ENCODE results near the gene RUSC1.

Gene RUSC1

GRCh38 chr1:155277070-155277901, 43.4 kb upstream of the RUSC1 start, which contains the start of gene HCN3:
HCN3 (plus strand) TSS chr1:155277463; CDS start chr1:155277591, 128 bp downstream.
- Histone ChIP-seq H2AK5ac (ENCODE audit: low read depth, low read length) (no peak within 1 kb of the TSS), H3K14ac (ENCODE audit: low read length) (no peak within 1 kb of the TSS), H3K27ac (replicated peaks; ENCODE audit: low read length) (no peak within 1 kb of the TSS), H2AFZ (ENCODE audit: low read length) (peak within 1 kb of the TSS; percentile 97), H3K27me3 (ENCODE audit: control insufficient read depth in 3 of 3, insufficient read depth in 3 of 3, low read depth in 1 of 3, low read length in 3 of 3) (no peaks in the 10 kb centered on the region), H3K79me1 (ENCODE audit: low read depth, low read length) (peaks cover 3% of the 10 kb centered on the region), H4K8ac (ENCODE audit: low read depth, low read length) (no peak within 1 kb of the TSS), H3K4ac (ENCODE audit: low read length) (no peak within 1 kb of the TSS), H3K9me3 (replicated peaks in 1 of 2; ENCODE audit: control insufficient read depth in 2 of 2, insufficient read depth in 1 of 2, low read depth in 1 of 2, low read length in 2 of 2) (no peaks in the 10 kb centered on the region), H3K4me3 (ENCODE audit: low read length in 2 of 2) (peak within 1 kb of the TSS; percentile 86 to 92), H2BK12ac (ENCODE audit: low read length) (no peak within 1 kb of the TSS), H2BK15ac (ENCODE audit: low read length) (no peak within 1 kb of the TSS), H2BK120ac (ENCODE audit: low read depth, low read length) (no peak within 1 kb of the TSS), H3K36me3 (replicated peaks in 1 of 2; ENCODE audit: control insufficient read depth in 2 of 2, insufficient read depth in 2 of 2, low read length in 2 of 2) (peaks cover 2 to 14% of the 10 kb centered on the region in 2 donors), H3K23ac (ENCODE audit: low read depth, low read length, poor library complexity) (peak within 1 kb of the TSS; percentile 50), H3K4me2 (ENCODE audit: insufficient read depth, low read length, poor library complexity, severe bottlenecking) (peak within 1 kb of the TSS; percentile 99), H3K18ac (ENCODE audit: low read length) (peak within 1 kb of the TSS; percentile 82), H4K91ac (ENCODE audit: low read depth, low read length, poor library complexity) (no peak within 1 kb of the TSS), H2BK5ac (ENCODE audit: low read length) (peak within 1 kb of the TSS; percentile 45), H3K9ac (ENCODE audit: low read depth, low read length, poor library complexity) (peak within 1 kb of the TSS; percentile 38), H3K4me1 (ENCODE audit: control insufficient read depth in 2 of 2, insufficient read depth in 1 of 2, low read depth in 1 of 2, low read length in 2 of 2) (peaks cover 22 to 23% of the 10 kb centered on the region in 2 donors)
- WGBS, 2 donors (ENCODE audit: extremely low coverage in 2 of 2, insufficient read length in 2 of 2, insufficient replicate concordance in 1 of 2) = no CpG with 5 or more reads among the region's 68 CpGs
- DNase-seq (ENCODE audit: low spot score) = peak; percentile 98

GRCh38 chr1:155277902-155278688, 42.6 kb upstream of the RUSC1 start:
- Histone ChIP-seq H2BK120ac (ENCODE audit: low read depth, low read length) (no peak overlapping the region), H2BK5ac (ENCODE audit: low read length) (peak overlapping the region; percentile 45), H3K27me3 (ENCODE audit: control insufficient read depth in 3 of 3, insufficient read depth in 3 of 3, low read depth in 1 of 3, low read length in 3 of 3) (no peaks in the 10 kb centered on the region), H3K4me2 (ENCODE audit: insufficient read depth, low read length, poor library complexity, severe bottlenecking) (peak overlapping the region; percentile 99), H3K9me3 (replicated peaks in 1 of 2; ENCODE audit: control insufficient read depth in 2 of 2, insufficient read depth in 1 of 2, low read depth in 1 of 2, low read length in 2 of 2) (no peaks in the 10 kb centered on the region), H3K27ac (replicated peaks; ENCODE audit: low read length) (no peak overlapping the region), H3K14ac (ENCODE audit: low read length) (no peak overlapping the region), H2AK5ac (ENCODE audit: low read depth, low read length) (no peak overlapping the region), H3K79me1 (ENCODE audit: low read depth, low read length) (no peaks in the 10 kb centered on the region), H4K8ac (ENCODE audit: low read depth, low read length) (no peak overlapping the region), H3K9ac (ENCODE audit: low read depth, low read length, poor library complexity) (peak overlapping the region; percentile 38), H2AFZ (ENCODE audit: low read length) (peak overlapping the region; percentile 97), H3K4ac (ENCODE audit: low read length) (no peak overlapping the region), H3K18ac (ENCODE audit: low read length) (peak overlapping the region; percentile 32), H3K4me3 (ENCODE audit: low read length in 2 of 2) (peak overlapping the region; percentile 86 to 92), H3K36me3 (replicated peaks in 1 of 2; ENCODE audit: control insufficient read depth in 2 of 2, insufficient read depth in 2 of 2, low read length in 2 of 2) (peaks cover 0 to 17% of the 10 kb centered on the region in 2 donors), H4K91ac (ENCODE audit: low read depth, low read length, poor library complexity) (no peak overlapping the region), H3K4me1 (ENCODE audit: control insufficient read depth in 2 of 2, insufficient read depth in 1 of 2, low read depth in 1 of 2, low read length in 2 of 2) (peaks cover 18 to 20% of the 10 kb centered on the region in 2 donors), H2BK12ac (ENCODE audit: low read length) (no peak overlapping the region), H3K23ac (ENCODE audit: low read depth, low read length, poor library complexity) (peak overlapping the region; percentile 50), H2BK15ac (ENCODE audit: low read length) (no peak overlapping the region)
- peak; percentile 82 for DNase-seq (ENCODE audit: low spot score)
- WGBS, 2 donors (ENCODE audit: extremely low coverage in 2 of 2, insufficient read length in 2 of 2, insufficient replicate concordance in 1 of 2) = no CpG with 5 or more reads among the region's 29 CpGs

- no peak overlapping the region for H3K9ac ChIP-seq (ENCODE audit: low read depth, low read length, poor library complexity)
- no peak overlapping the region for H3K14ac ChIP-seq (ENCODE audit: low read length)
- WGBS, 2 donors (ENCODE audit: extremely low coverage in 2 of 2, insufficient read length in 2 of 2, insufficient replicate concordance in 1 of 2) = no CpG with 5 or more reads among the region's 10 CpGs
- peaks cover 0 to 22% of the 10 kb centered on the region in 2 donors for H3K36me3 ChIP-seq (replicated peaks in 1 of 2; ENCODE audit: control insufficient read depth in 2 of 2, insufficient read depth in 2 of 2, low read length in 2 of 2)
- H4K8ac ChIP-seq (ENCODE audit: low read depth, low read length) = no peak overlapping the region
- no peaks in the 10 kb centered on the region for H3K27me3 ChIP-seq (ENCODE audit: control insufficient read depth in 3 of 3, insufficient read depth in 3 of 3, low read depth in 1 of 3, low read length in 3 of 3)
- H3K4ac ChIP-seq (ENCODE audit: low read length) = no peak overlapping the region
- peak overlapping the region; percentile 13 for H3K27ac ChIP-seq (replicated peaks; ENCODE audit: low read length)
- no peak overlapping the region for H3K23ac ChIP-seq (ENCODE audit: low read depth, low read length, poor library complexity)
- no peak overlapping the region for H2BK120ac ChIP-seq (ENCODE audit: low read depth, low read length)
- H3K4me3 ChIP-seq (ENCODE audit: low read length in 2 of 2) = peak overlapping the region; percentile 52 to 92
- H3K18ac ChIP-seq (ENCODE audit: low read length) = no peak overlapping the region
- H2BK15ac ChIP-seq (ENCODE audit: low read length) = no peak overlapping the region
- peaks cover 18% of the 10 kb centered on the region in 2 donors for H3K4me1 ChIP-seq (ENCODE audit: control insufficient read depth in 2 of 2, insufficient read depth in 1 of 2, low read depth in 1 of 2, low read length in 2 of 2)
- H2BK12ac ChIP-seq (ENCODE audit: low read length) = no peak overlapping the region
- DNase-seq (ENCODE audit: low spot score) = no peak
- H2AK5ac ChIP-seq (ENCODE audit: low read depth, low read length) = no peak overlapping the region
- H4K91ac ChIP-seq (ENCODE audit: low read depth, low read length, poor library complexity) = no peak overlapping the region
- H3K9me3 ChIP-seq (replicated peaks in 1 of 2; ENCODE audit: control insufficient read depth in 2 of 2, insufficient read depth in 1 of 2, low read depth in 1 of 2, low read length in 2 of 2) = no peaks in the 10 kb centered on the region
- no peak overlapping the region for H2AFZ ChIP-seq (ENCODE audit: low read length)
- H3K79me1 ChIP-seq (ENCODE audit: low read depth, low read length) = no peaks in the 10 kb centered on the region
- no peak overlapping the region for H2BK5ac ChIP-seq (ENCODE audit: low read length)
- no peak overlapping the region for H3K4me2 ChIP-seq (ENCODE audit: insufficient read depth, low read length, poor library complexity, severe bottlenecking)
Observed at GRCh38 chr1:155278689-155279160, 42.0 kb upstream of the RUSC1 start.

GRCh38 chr1:155279268-155279667, 41.4 kb upstream of the RUSC1 start:
- Histone ChIP-seq H2AFZ (ENCODE audit: low read length) (no peak overlapping the region), H3K9ac (ENCODE audit: low read depth, low read length, poor library complexity) (peak overlapping the region; percentile 34), H2AK5ac (ENCODE audit: low read depth, low read length) (no peak overlapping the region), H2BK5ac (ENCODE audit: low read length) (no peak overlapping the region), H4K8ac (ENCODE audit: low read depth, low read length) (no peak overlapping the region), H3K18ac (ENCODE audit: low read length) (no peak overlapping the region), H3K36me3 (replicated peaks in 1 of 2; ENCODE audit: control insufficient read depth in 2 of 2, insufficient read depth in 2 of 2, low read length in 2 of 2) (peaks cover 0 to 28% of the 10 kb centered on the region in 2 donors), H3K4me2 (ENCODE audit: insufficient read depth, low read length, poor library complexity, severe bottlenecking) (no peak overlapping the region), H3K4ac (ENCODE audit: low read length) (no peak overlapping the region), H3K14ac (ENCODE audit: low read length) (no peak overlapping the region), H2BK120ac (ENCODE audit: low read depth, low read length) (no peak overlapping the region), H3K9me3 (replicated peaks in 1 of 2; ENCODE audit: control insufficient read depth in 2 of 2, insufficient read depth in 1 of 2, low read depth in 1 of 2, low read length in 2 of 2) (peaks cover 0 to 1% of the 10 kb centered on the region in 2 donors), H3K23ac (ENCODE audit: low read depth, low read length, poor library complexity) (no peak overlapping the region), H3K4me1 (ENCODE audit: control insufficient read depth in 2 of 2, insufficient read depth in 1 of 2, low read depth in 1 of 2, low read length in 2 of 2) (peaks cover 17 to 18% of the 10 kb centered on the region in 2 donors), H3K79me1 (ENCODE audit: low read depth, low read length) (no peaks in the 10 kb centered on the region), H2BK15ac (ENCODE audit: low read length) (no peak overlapping the region), H3K4me3 (ENCODE audit: low read length in 2 of 2) (no peak overlapping the region), H3K27me3 (ENCODE audit: control insufficient read depth in 3 of 3, insufficient read depth in 3 of 3, low read depth in 1 of 3, low read length in 3 of 3) (no peaks in the 10 kb centered on the region), H2BK12ac (ENCODE audit: low read length) (no peak overlapping the region), H4K91ac (ENCODE audit: low read depth, low read length, poor library complexity) (no peak overlapping the region), H3K27ac (replicated peaks; ENCODE audit: low read length) (no peak overlapping the region)
- DNase-seq (ENCODE audit: low spot score) = no peak
- no CpG with 5 or more reads among the region's 2 CpGs for WGBS, 2 donors (ENCODE audit: extremely low coverage in 2 of 2, insufficient read length in 2 of 2, insufficient replicate concordance in 1 of 2)

Measured in neuronal stem cell (in vitro differentiated cells).